Esophagus squamous epithelium (tissue), 4 donors: ENCODE measurements around the gene IKBKE.

Experiments used
- POLR2A ChIP-seq, 4 donors: fragments of 450-650 bp; IDR thresholded peaks; one replicate each; pipeline ENCODE4 v1.6.1; 2017; ENCODE audit warnings: antibody characterized with exemption in 4 of 4, mild to moderate bottlenecking in 4 of 4, moderate library complexity in 3 of 4
- TF ChIP-seq, protein P1 (sequence below), 6 experiments: fragments of 450-650 bp in 4 of 6; fragments of 200-600 bp in 2 of 6; sonication (generic) in 2 of 6; IDR thresholded peaks; one replicate each; pipeline ENCODE4 v1.5.1; 2016 to 2019; ENCODE audit warnings: antibody characterized with exemption in 6 of 6, mild to moderate bottlenecking in 4 of 6, moderate library complexity in 4 of 6

DNA sequence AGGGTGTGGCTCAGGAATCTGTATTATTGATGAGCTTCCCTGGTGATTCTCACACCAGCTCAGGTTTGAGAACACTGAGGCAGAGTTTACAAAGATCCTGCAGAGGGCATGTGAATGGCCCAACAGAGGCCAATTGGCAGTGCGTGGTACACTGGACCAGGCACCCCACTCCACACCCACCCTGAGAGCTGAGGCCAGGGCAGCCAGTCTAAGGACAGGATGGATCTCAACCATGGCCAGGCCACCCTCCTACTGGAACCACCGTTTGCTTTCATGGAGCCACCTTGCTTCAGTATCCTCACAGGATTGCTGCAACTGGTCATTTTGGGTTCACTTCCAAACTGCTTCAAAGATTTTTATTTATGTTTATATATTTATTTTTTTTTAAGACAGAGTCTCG, 29.8 kb downstream of the IKBKE start:
- TF ChIP-seq, protein P1, sequence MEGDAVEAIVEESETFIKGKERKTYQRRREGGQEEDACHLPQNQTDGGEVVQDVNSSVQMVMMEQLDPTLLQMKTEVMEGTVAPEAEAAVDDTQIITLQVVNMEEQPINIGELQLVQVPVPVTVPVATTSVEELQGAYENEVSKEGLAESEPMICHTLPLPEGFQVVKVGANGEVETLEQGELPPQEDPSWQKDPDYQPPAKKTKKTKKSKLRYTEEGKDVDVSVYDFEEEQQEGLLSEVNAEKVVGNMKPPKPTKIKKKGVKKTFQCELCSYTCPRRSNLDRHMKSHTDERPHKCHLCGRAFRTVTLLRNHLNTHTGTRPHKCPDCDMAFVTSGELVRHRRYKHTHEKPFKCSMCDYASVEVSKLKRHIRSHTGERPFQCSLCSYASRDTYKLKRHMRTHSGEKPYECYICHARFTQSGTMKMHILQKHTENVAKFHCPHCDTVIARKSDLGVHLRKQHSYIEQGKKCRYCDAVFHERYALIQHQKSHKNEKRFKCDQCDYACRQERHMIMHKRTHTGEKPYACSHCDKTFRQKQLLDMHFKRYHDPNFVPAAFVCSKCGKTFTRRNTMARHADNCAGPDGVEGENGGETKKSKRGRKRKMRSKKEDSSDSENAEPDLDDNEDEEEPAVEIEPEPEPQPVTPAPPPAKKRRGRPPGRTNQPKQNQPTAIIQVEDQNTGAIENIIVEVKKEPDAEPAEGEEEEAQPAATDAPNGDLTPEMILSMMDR (IDR thresholded peaks at IDR 0.05): no peak
- no peak for TF ChIP-seq POLR2A (IDR thresholded peaks at IDR 0.05)
